ENCODE data around the gene SAMD11.
A peak's percentile ranks its signal among the peaks of the same experiment; 100 is the strongest.

The SAMD11 gene

GRCh38 chr1:942411-942821 lies 18.7 kb downstream of the SAMD11 start:
- Histone ChIP-seq H2AFZ (ENCODE audit: low read length) (no peak overlapping the region), H3K79me2 (ENCODE audit: low read length) (no peaks in the 10 kb centered on the region), H3K9me2 (replicated peaks; ENCODE audit: insufficient read depth, low read length) (no peaks in the 10 kb centered on the region), H3F3A (ENCODE audit: insufficient read depth, low read length) (peaks cover 16% of the 10 kb centered on the region), H3K9me3 (replicated peaks; ENCODE audit: insufficient read depth, low read length) (no peaks in the 10 kb centered on the region), H3K4me1 (ENCODE audit: low read length) (peaks cover 34% of the 10 kb centered on the region), H3K36me3 (replicated peaks; ENCODE audit: insufficient read depth, low read length) (no peaks in the 10 kb centered on the region), H3K9ac (ENCODE audit: low read length) (no peak overlapping the region), H3K27ac (ENCODE audit: low read length) (no peak overlapping the region), H3K4me2 (ENCODE audit: low read depth, low read length) (peak overlapping the region; percentile 79; the same call in 1 of the 2 replicates), H4K20me1 (ENCODE audit: insufficient read depth, low read length) (peaks cover 7% of the 10 kb centered on the region; the same call in 1 of the 2 replicates), H3K4me3 (ENCODE audit: low read length) (no peak overlapping the region), H3K27me3 (replicated peaks; ENCODE audit: insufficient read depth, low read length) (peaks cover 57% of the 10 kb centered on the region)
- TF ChIP-seq CTCF (IDR thresholded peaks at IDR 0.05; ENCODE audit: low read length), result no peak
- no peak for TF ChIP-seq EZH2phosphoT487 (IDR thresholded peaks at IDR 0.05; ENCODE audit: low read length)
- no peak for TF ChIP-seq EZH2 (optimal IDR thresholded peaks at IDR 0.05; ENCODE audit: low read depth, low read length)
- no peak for DNase-seq

DNA sequence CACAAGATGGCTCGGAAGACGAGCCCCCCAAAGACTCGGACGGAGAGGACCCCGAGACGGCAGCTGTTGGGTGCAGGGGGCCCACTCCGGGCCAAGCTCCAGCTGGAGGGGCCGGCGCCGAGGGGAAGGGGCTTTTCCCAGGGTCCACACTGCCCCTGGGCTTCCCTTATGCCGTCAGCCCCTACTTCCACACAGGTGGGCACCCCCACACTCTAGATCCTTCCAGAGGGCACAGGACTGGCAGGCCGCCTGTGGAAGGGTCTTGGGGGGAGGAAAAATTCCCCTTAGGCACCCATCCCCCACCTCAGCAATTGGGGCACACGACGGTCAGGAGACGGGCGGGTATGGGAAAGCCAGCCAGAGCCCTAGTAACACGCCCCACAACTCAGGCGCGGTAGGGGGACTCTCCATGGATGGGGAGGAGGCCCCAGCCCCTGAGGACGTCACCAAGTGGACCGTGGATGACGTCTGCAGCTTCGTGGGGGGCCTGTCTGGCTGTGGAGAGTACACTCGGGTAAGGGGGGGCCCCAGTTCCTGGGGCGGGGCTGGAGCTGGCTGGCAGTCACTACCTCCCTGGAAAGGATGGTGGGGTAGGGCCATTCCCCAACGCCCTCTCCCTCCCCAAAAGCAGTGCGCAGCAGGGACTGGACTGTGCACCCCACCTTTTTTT lies 19.3 kb downstream of the SAMD11 start:
- Histone ChIP-seq H3K9me2 (replicated peaks; ENCODE audit: insufficient read depth, low read length) (no peaks in the 10 kb centered on the region), H3K27ac (ENCODE audit: low read length) (no peak overlapping the region)

GRCh38 chr1:943545-944340 lies 20.0 kb downstream of the SAMD11 start:
- peaks cover 7% of the 10 kb centered on the region; the same call in 1 of the 2 replicates for H4K20me1 ChIP-seq (ENCODE audit: insufficient read depth, low read length)
- no peak overlapping the region for H2AFZ ChIP-seq (ENCODE audit: low read length)
- peaks cover 34% of the 10 kb centered on the region for H3K4me1 ChIP-seq (ENCODE audit: low read length)
- peak overlapping the region; percentile 79; the same call in 1 of the 2 replicates for H3K27ac ChIP-seq (ENCODE audit: low read length)
- H3F3A ChIP-seq (ENCODE audit: insufficient read depth, low read length), result peaks cover 16% of the 10 kb centered on the region
- peak overlapping the region; percentile 89 for H3K4me2 ChIP-seq (ENCODE audit: low read depth, low read length)
- peak overlapping the region; percentile 45; the same call in 1 of the 2 replicates for H3K4me3 ChIP-seq (ENCODE audit: low read length)
- TF ChIP-seq EZH2phosphoT487 (IDR thresholded peaks at IDR 0.05; ENCODE audit: low read length), result no peak
- no peak for TF ChIP-seq CTCF (IDR thresholded peaks at IDR 0.05; ENCODE audit: low read length)
- TF ChIP-seq EZH2 (optimal IDR thresholded peaks at IDR 0.05; ENCODE audit: low read depth, low read length), result no peak
- peaks cover 45% of the 10 kb centered on the region for H3K27me3 ChIP-seq (replicated peaks; ENCODE audit: insufficient read depth, low read length)
- H3K9me2 ChIP-seq (replicated peaks; ENCODE audit: insufficient read depth, low read length), result no peaks in the 10 kb centered on the region
- peak; percentile 54 for DNase-seq
- peak overlapping the region; percentile 55; the same call in 1 of the 2 replicates for H3K9ac ChIP-seq (ENCODE audit: low read length)
- no peaks in the 10 kb centered on the region for H3K79me2 ChIP-seq (ENCODE audit: low read length)
- no peaks in the 10 kb centered on the region for H3K9me3 ChIP-seq (replicated peaks; ENCODE audit: insufficient read depth, low read length)
- peaks cover 3% of the 10 kb centered on the region; the same call in 1 of the 2 replicates for H3K36me3 ChIP-seq (replicated peaks; ENCODE audit: insufficient read depth, low read length)

More for the DNA sequence above, 19.3 kb downstream of the SAMD11 start:
- Histone ChIP-seq H3K4me2 (ENCODE audit: low read depth, low read length) (no peak overlapping the region), H3K27me3 (replicated peaks; ENCODE audit: insufficient read depth, low read length) (peaks cover 51% of the 10 kb centered on the region), H2AFZ (ENCODE audit: low read length) (no peak overlapping the region), H4K20me1 (ENCODE audit: insufficient read depth, low read length) (peaks cover 7% of the 10 kb centered on the region; the same call in 1 of the 2 replicates), H3F3A (ENCODE audit: insufficient read depth, low read length) (peaks cover 16% of the 10 kb centered on the region), H3K4me3 (ENCODE audit: low read length) (no peak overlapping the region), H3K9ac (ENCODE audit: low read length) (no peak overlapping the region), H3K4me1 (ENCODE audit: low read length) (peaks cover 34% of the 10 kb centered on the region), H3K9me3 (replicated peaks; ENCODE audit: insufficient read depth, low read length) (no peaks in the 10 kb centered on the region), H3K36me3 (replicated peaks; ENCODE audit: insufficient read depth, low read length) (peaks cover 3% of the 10 kb centered on the region; the same call in 1 of the 2 replicates), H3K79me2 (ENCODE audit: low read length) (no peaks in the 10 kb centered on the region)
- TF ChIP-seq EZH2phosphoT487 (IDR thresholded peaks at IDR 0.05; ENCODE audit: low read length), result no peak
- TF ChIP-seq EZH2 (optimal IDR thresholded peaks at IDR 0.05; ENCODE audit: low read depth, low read length), result no peak
- TF ChIP-seq CTCF (IDR thresholded peaks at IDR 0.05; ENCODE audit: low read length), result no peak
- DNase-seq, result no peak
